GM19099 (cell line): ENCODE results near the gene BRD2.

Source experiments
- POLR2A ChIP-seq: IDR thresholded peaks from 3 replicates; pipeline ENCODE4 v1.6.1; 2011; ENCODE audit warnings: low read depth; ENCODE audit not compliant: insufficient read length; ENCODE audit errors: extremely low read depth

BRD2 gene

GRCh38 chr6:32963866-32964265, 4.5 kb upstream of the BRD2 start:
- TF ChIP-seq POLR2A, result no peak

GRCh38 chr6:32964776-32965175, 3.6 kb upstream of the BRD2 start:
- no peak for TF ChIP-seq POLR2A

- no peak for TF ChIP-seq POLR2A
Observed at GRCh38 chr6:32967151-32968091, 973 bp upstream of the BRD2 start.

- TF ChIP-seq POLR2A, result no peak
Observed at GRCh38 chr6:32968867-32969684, 682 bp downstream of the BRD2 start.

GRCh38 chr6:32969685-32970412, 1.5 kb downstream of the BRD2 start:
- no peak for TF ChIP-seq POLR2A

- TF ChIP-seq POLR2A, result peak; percentile 61
Observed at GRCh38 chr6:32970413-32971241, 2.2 kb downstream of the BRD2 start.

GRCh38 chr6:32971242-32971580, 2.8 kb downstream of the BRD2 start:
- TF ChIP-seq POLR2A, result no peak

GRCh38 chr6:32971581-32972352, 3.4 kb downstream of the BRD2 start:
- TF ChIP-seq POLR2A, result peak; percentile 100

- peak; percentile 38 for TF ChIP-seq POLR2A
Observed at GRCh38 chr6:32972353-32973143, 4.2 kb downstream of the BRD2 start.

GRCh38 chr6:32973144-32974015, 5.0 kb downstream of the BRD2 start:
- TF ChIP-seq POLR2A, result no peak

GRCh38 chr6:32974016-32974333, 5.6 kb downstream of the BRD2 start:
- no peak for TF ChIP-seq POLR2A
